ENCODE data around the gene CCL22. TPM values are rescaled to one million over a fixed set of nuclear protein-coding genes. Genes with fewer than 3 reads are reported as not detected.
"Not testable (repeated sequence)": the region's sequence is repeated elsewhere in the genome, so short reads cannot be mapped to it uniquely, and the experiment has no call there.

CCL22 gene
- total RNA-seq, 1 experiment from 2014 or later: 0.68 TPM

- no peaks in the 10 kb centered on the region for H3K36me3 ChIP-seq (ENCODE audit: control insufficient read depth, insufficient read depth, low read length)
- no peak overlapping the region for H3K4me3 ChIP-seq (ENCODE audit: low read depth, low read length)
- CTCF ChIA-PET: no interaction called here
- Mint-ChIP-seq H3K27me3 (ENCODE audit: insufficient read depth, unreplicated experiment) (no peaks in the 10 kb centered on the region), H3K27ac (ENCODE audit: unreplicated experiment) (no peak overlapping the region), H3K9me3 (ENCODE audit: unreplicated experiment) (no peaks in the 10 kb centered on the region), H3K4me1 (ENCODE audit: low read depth, unreplicated experiment) (peaks cover 7% of the 10 kb centered on the region), H3K36me3 (ENCODE audit: insufficient read depth, unreplicated experiment) (no peaks in the 10 kb centered on the region), H3K4me3 (ENCODE audit: unreplicated experiment) (no peak overlapping the region)
- H3K9me3 ChIP-seq: peaks cover 8% of the 10 kb centered on the region; the same call in 1 of the 2 replicates
- POLR2A ChIA-PET: no interaction called here
- TF ChIP-seq CTCF (IDR thresholded peaks at IDR 0.05; ENCODE audit: insufficient read depth in 1 of 2, low read depth in 1 of 2, low read length in 1 of 2, severe bottlenecking in 1 of 2, unreplicated experiment in 1 of 2): no peak
- H3K27me3 ChIP-seq (replicated peaks; ENCODE audit: control insufficient read depth, insufficient read depth, low read length): no peaks in the 10 kb centered on the region
- DNase-seq: no peak
- BruUV-seq (replicated peaks): no TSS peak
- intact Hi-C loops (cut with micrococcal nuclease; ENCODE audit: unreplicated experiment): no loop called here
- no peaks in the 10 kb centered on the region for H3K4me1 ChIP-seq
Measured at GRCh38 chr16:57341441-57342303, 16.9 kb upstream of the CCL22 start.

GRCh38 chr16:57342606-57343005 is 16.0 kb upstream of the CCL22 start:
- H3K27me3 Mint-ChIP-seq (ENCODE audit: insufficient read depth, unreplicated experiment); DNase-seq; H3K27me3 ChIP-seq (replicated peaks; ENCODE audit: control insufficient read depth, insufficient read depth, low read length); H3K9me3 ChIP-seq; H3K4me1 Mint-ChIP-seq (ENCODE audit: low read depth, unreplicated experiment); H3K4me3 Mint-ChIP-seq (ENCODE audit: unreplicated experiment); H3K36me3 Mint-ChIP-seq (ENCODE audit: insufficient read depth, unreplicated experiment); BruUV-seq (replicated peaks); H3K9me3 Mint-ChIP-seq (ENCODE audit: unreplicated experiment); H3K27ac Mint-ChIP-seq (ENCODE audit: unreplicated experiment); POLR2A ChIA-PET; H3K4me3 ChIP-seq (ENCODE audit: low read depth, low read length); intact Hi-C loops (cut with micrococcal nuclease; ENCODE audit: unreplicated experiment); H3K36me3 ChIP-seq (ENCODE audit: control insufficient read depth, insufficient read depth, low read length); H3K4me1 ChIP-seq: not testable (repeated sequence)
- CTCF ChIA-PET: interaction anchor here (0.6 kb wide), 2 partner anchors 168 to 174 kb away, joined by 3 to 6 read pairs; no protein-coding TSS in a partner anchor

- Histone ChIP-seq H3K27me3 (replicated peaks; ENCODE audit: control insufficient read depth, insufficient read depth, low read length) (no peaks in the 10 kb centered on the region), H3K36me3 (ENCODE audit: control insufficient read depth, insufficient read depth, low read length) (no peaks in the 10 kb centered on the region), H3K9me3 (no peaks in the 10 kb centered on the region), H3K4me3 (ENCODE audit: low read depth, low read length) (no peak overlapping the region), H3K4me1 (no peaks in the 10 kb centered on the region)
- intact Hi-C loops (cut with micrococcal nuclease; ENCODE audit: unreplicated experiment): no loop called here
- DNase-seq: no peak
- Mint-ChIP-seq H3K27me3 (ENCODE audit: insufficient read depth, unreplicated experiment) (no peaks in the 10 kb centered on the region), H3K27ac (ENCODE audit: unreplicated experiment) (no peak overlapping the region), H3K36me3 (ENCODE audit: insufficient read depth, unreplicated experiment) (no peaks in the 10 kb centered on the region), H3K9me3 (ENCODE audit: unreplicated experiment) (no peaks in the 10 kb centered on the region), H3K4me1 (ENCODE audit: low read depth, unreplicated experiment) (peaks cover 7% of the 10 kb centered on the region), H3K4me3 (ENCODE audit: unreplicated experiment) (no peak overlapping the region)
- ChIA-PET CTCF (interaction anchor here (0.6 kb wide), 2 partner anchors 169 to 174 kb away, joined by 3 to 6 read pairs; no protein-coding TSS in a partner anchor), POLR2A (no interaction called here)
- no peak for TF ChIP-seq CTCF (IDR thresholded peaks at IDR 0.05; ENCODE audit: insufficient read depth in 1 of 2, low read depth in 1 of 2, low read length in 1 of 2, severe bottlenecking in 1 of 2, unreplicated experiment in 1 of 2)
- no TSS peak for BruUV-seq (replicated peaks)
Measured at GRCh38 chr16:57343221-57343620, 15.4 kb upstream of the CCL22 start.

- H3K36me3 ChIP-seq (ENCODE audit: control insufficient read depth, insufficient read depth, low read length); BruUV-seq (replicated peaks); H3K4me1 ChIP-seq; DNase-seq; H3K27me3 Mint-ChIP-seq (ENCODE audit: insufficient read depth, unreplicated experiment); H3K4me3 ChIP-seq (ENCODE audit: low read depth, low read length); H3K9me3 Mint-ChIP-seq (ENCODE audit: unreplicated experiment); H3K4me1 Mint-ChIP-seq (ENCODE audit: low read depth, unreplicated experiment); H3K4me3 Mint-ChIP-seq (ENCODE audit: unreplicated experiment); H3K36me3 Mint-ChIP-seq (ENCODE audit: insufficient read depth, unreplicated experiment); intact Hi-C loops (cut with micrococcal nuclease; ENCODE audit: unreplicated experiment); H3K9me3 ChIP-seq; H3K27me3 ChIP-seq (replicated peaks; ENCODE audit: control insufficient read depth, insufficient read depth, low read length); H3K27ac Mint-ChIP-seq (ENCODE audit: unreplicated experiment); CTCF ChIA-PET: not testable (repeated sequence)
- POLR2A ChIA-PET: interaction anchor here (0.5 kb wide), 1 partner anchor 553 kb away, joined by 3 read pairs; no protein-coding TSS in a partner anchor
Measured at GRCh38 chr16:57344094-57344493, 14.5 kb upstream of the CCL22 start.
